Stimulated activated CD4-positive, alpha-beta T cell treated with anti-CD3 and anti-CD28 coated beads, TNF-alpha, amount 100 ng/mL, for 24 hours (primary cell): ENCODE results near the gene SRRM5.
"Not testable (repeated sequence)": the region's sequence is repeated elsewhere in the genome, so short reads cannot be mapped to it uniquely, and the experiment has no call there.

ENCODE experiments used
- DNase-seq, 3 experiments: peaks; one replicate each; pipeline ENCODE4 v3.0.0-alpha.2; 2020; ENCODE audit warnings: low read depth in 3 of 3

SRRM5 gene

DNA sequence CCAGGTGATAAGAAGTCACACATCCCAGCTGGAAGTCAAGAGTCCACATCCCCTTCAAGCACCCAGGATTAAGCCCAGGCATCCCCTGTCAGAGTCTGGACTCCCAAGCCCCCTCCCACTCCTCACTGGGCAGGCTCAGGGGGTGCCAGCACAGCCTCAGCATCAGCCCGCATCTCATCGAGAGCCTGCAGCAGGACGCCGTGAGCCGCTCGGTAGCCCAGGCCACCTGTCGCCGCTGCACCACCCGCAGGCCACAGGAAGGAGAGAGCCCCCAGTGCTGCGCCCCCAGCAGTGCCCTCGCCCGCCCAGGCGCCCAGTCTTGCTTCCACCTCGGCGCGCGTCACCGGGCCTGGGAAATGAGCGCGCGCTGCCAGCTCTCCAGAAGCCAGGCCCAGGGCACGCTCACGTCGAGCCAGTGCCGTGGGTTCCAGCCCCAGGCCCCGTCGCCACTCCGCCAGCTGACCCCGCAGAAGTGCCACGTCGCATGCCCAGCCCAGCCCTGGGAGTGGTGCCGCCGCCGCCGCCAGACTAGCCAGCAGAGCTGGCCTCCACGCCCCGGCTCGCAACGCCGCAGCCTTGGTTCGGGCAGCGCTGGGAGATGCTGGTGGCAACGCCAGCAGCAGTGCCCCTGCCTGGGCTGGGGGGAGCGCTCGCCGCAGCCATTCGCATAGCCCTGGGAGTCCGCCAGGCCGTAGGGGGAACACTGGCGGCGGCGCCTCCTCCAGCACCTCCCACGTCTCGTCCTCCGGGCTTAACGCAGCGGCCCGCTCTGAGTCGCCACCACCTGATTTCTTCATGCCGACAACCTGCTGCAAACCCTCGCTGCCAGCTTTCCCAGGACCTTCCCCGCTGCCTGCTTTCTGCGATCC is 19.8 kb upstream of the SRRM5 start:
- DNase-seq = no peak

DNA sequence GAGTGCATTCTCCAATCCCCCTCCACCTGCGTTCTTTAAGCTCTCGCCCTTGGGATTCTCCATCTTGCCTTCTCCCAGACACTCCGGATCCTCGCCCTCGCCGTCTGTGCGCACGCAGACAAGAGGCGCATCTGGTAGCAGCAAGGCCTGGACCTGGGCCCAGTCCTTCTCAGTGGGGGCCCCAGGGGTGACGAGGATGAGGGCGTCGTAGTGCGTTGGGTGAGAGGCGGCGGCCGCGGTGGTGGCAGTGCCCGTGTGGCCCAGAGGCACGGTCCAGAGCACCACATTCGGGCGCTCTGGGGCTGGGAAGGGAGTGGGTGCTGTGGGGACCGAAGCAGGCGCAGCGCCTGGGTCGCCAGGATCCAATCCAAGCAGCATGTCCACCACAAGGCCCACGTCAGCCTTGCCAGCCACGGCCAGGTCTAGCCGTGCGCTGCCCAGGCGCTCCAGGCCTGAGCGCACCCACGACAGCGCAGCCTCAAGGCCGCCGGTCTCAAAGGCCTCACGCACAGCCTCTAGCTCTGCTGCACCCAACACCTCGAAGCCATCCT is 19.0 kb upstream of the SRRM5 start:
- DNase-seq = no peak

DNA sequence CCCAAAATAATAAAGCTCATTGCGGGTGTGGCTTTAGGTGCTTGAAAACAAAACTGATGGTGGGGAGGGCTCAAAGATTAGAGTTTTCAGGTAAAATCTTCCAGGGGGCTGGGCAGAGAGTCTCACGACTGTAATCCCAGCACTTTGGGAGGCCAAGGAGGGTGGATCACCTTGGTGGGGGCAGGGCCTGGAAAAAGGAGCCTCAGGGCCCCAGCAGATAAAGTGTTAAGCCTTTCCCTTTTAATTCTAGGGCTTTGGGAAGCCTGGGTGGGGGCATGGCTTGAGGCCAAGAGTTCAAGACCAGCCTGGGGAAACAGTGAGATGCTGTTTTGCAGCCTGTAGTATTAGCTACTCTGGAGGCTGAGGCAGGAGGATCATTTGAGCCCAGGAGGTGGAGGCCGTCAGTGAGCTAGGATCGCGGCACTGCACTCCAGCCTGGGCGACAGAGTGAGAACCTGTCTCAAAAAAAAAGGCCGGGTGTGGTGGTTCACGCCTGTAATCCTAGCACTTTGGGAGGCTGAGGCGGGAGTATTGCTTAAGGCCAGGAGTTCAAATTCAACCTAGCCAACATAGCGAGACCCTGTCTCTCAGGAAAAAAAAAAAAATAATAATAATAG is 17.7 kb upstream of the SRRM5 start:
- DNase-seq = no peak

DNA sequence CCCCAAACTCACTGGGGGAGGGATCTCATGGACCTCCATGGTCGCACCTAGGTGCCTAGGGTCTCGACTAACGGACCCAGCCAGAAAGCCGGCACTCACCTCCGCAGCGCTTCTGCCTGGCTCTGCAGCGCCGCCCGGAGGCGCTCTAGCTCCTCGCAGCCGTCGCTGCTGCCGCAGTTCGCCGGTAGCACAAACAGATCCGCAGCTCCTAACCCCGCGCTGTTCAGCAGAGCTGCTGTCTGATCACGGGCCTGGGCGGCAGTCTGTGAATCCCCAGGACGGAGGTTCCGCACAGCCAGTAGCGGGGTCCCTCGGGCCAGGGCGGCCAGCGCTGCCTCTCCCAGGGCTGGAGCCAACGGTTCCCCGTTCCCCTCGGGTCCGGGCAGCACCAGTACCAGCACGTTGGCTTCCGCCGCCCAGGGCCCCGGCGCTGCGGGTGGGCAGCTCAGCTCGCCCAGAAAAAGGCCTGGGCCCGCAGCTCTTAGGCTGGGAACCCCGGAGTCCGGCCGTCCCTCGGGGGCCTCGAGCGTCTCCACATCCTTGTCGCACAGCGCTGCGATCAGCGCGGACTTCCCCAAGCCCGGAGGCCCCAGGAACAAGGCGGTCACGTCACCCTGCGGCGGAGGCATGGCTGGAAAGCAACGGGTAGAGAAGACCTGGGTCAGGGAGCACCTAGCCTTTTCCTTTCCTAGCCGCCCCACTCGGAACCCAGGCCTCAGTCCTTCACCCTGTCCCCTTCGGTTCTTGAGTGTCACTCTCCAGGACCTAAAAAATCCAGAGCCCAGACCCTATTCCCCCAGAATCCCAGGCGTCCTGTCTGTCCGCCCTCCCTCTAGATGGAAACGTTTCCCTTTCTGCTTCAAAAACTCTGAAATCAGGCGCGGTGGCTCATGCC is 16.9 kb upstream of the SRRM5 start:
- DNase-seq = peak; percentile 46 to 65 (median 49)

DNA sequence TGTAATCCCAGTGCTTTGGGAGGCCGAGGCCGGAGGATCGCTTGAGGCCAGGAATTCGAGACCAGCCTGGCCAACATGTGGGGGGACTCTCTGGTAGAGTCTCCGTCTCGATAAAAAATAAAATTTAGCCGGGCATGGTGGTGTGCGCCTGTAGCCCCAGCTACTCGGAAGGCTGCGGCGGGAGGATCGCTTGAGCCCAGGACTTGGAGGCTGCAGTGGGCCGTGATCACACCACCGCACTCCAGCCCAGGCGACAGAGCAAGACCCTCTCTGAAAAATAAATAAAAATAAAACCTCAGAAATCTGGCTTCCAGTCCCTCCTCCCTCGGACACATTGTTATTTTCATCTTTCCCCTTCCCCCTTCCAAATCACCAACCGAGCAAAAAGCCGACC is 16.3 kb upstream of the SRRM5 start:
- DNase-seq = no peak

DNA sequence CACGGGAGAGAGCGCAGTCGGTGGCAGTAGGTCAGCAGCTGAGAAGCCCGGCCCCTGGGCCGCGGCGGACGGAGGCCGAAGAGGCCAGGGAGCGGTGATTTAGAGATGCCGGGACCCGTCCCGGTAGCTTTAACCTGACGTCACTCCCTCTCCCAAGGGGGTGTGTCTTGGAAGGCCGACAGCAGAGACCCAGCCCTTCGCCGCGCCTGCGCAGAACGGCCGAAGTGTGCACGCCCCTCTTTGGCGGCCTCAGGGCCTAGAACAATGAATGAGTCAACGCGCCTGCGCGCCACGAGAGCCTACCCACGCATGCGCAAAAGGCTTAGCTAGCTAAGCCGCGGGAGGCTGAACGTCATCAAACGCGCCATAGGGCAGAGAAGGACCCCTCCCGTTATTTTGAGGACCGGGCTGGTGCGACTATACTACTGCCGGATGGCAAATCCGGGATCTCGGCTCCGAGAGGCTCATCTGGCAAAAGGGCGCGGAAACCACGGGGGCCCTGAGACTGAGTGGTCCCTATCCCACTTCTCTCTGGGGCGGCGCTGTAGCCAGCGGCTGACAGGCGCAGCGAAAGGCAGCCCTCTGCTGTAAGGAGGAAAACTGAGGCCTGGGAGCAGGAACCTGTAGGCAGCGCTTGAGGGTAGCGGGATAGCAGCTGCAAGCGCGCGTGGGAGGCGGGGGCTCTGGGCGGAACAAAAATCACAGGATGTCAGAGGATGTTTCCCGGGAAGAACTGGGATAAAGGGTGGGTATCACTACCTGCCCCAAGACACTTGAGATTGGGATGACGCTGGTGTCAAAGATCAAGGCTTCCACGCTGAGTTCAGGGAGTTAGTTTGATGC is 15.7 kb upstream of the SRRM5 start, which contains the start of the genes IRGQ and ZNF576:
Gene IRGQ, minus strand, starts transcription at position 136 of the 843 bp plus-strand sequence. CDS start 796 bp downstream, outside the sequence.
Gene ZNF576, plus strand, starts transcription at position 597 of the 843 bp plus-strand sequence. CDS start 514 bp downstream, outside the sequence.
- peak; percentile 100 for DNase-seq

DNA sequence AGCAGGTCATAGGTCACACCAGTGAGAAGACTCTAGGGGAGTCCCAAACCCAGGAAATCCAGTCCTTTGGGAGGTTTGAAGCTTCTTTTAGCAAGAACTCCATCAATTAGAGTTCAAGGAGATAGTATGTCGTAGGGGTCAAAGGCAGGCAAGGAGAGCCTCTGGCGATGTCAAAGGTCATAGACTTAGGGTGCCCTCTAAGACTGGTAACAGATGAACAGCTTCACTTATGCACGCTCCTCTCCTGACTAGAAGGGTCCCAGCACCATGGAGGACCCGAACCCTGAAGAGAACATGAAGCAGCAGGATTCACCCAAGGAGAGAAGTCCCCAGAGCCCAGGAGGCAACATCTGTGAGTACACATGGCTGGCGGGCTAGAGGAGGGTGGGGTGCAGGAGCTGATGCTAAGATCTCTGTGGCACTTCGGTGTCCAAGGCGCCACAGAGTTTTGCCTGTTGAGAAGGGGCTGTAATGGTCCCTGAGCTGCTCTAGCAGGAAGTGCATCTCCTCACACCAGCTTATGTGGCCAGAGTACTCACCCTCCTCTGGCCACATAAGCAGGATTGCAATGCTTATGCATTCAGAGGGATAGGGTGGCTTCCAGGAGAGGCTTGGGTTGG is 14.9 kb upstream of the SRRM5 start:
- no peak for DNase-seq

DNA sequence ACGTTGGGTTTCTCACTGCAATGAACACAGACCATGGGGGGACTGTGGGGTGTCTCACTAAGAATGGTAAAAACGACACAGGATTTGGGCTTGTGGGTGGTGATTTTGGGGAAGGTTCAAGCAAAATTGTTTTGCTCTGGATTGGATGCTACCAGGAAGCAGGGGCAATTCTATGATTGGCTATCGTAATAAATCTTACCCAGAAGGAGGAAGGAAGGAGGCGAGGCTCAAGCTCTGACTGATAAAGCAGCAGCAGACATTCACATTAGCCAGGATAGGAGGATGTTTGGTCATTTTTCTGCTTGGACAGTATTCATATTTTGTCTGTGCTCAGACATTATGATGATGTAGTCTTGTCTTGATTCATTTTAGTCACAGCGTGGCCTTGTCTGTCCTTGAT is 14.0 kb upstream of the SRRM5 start:
- DNase-seq = no peak

DNA sequence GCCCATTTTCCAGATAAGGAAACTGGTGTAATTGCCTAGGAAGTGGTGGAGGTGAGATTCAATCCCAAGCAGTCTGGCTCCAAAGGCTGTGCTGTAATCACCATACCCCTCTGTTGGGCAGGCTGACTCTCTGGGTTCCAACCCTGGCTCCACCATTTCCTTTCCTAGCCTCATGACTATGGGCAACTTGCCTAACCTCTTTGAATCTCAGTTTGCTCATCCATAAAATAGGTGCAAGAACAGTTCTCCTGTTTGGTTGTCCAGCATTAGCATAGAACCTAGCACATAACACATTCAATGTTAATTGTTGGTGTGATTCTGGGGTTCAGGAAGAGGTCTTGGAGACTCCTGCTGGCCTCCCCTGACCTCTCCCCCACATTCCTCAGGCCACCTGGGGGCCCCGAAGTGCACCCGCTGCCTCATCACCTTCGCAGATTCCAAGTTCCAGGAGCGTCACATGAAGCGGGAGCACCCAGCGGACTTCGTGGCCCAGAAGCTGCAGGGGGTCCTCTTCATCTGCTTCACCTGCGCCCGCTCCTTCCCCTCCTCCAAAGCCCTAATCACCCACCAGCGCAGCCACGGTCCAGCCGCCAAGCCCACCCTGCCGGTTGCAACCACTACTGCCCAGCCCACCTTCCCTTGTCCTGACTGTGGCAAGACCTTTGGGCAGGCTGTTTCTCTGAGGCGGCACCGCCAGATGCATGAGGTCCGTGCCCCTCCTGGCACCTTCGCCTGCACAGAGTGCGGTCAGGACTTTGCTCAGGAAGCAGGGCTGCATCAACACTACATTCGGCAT is 13.2 kb upstream of the SRRM5 start:
- DNase-seq = no peak

DNA sequence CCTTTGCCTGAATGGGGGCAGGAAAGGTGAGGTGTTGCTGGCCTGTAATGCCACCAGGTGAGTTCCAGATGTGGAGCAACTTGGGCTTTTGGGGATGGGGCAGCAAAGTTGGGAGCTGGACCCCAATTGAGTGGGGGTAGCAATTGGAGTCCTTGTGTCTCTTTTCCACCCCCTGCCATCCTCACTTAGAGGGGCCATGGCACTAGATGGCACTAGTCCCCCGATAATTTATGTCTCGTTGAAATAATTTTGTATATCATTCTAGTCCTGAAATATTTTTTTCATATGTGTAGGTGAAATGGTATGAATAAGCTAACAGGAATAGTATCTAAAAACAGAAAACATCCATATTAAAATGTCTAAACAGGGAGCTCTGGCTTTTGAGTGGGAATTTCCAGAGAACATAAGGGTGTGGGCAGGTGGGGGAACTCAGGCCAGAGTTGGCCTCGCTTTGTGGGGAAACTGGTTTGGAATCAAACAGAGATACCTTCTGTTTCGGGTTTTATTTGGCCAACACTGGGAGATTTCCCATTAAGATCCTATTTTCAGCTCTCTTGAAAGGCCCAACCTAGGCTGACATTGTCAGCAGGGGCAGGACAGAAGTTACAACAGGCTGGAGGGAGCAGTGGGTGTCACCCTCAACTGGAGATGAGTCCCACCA is 12.1 kb upstream of the SRRM5 start:
- DNase-seq = no peak

DNA sequence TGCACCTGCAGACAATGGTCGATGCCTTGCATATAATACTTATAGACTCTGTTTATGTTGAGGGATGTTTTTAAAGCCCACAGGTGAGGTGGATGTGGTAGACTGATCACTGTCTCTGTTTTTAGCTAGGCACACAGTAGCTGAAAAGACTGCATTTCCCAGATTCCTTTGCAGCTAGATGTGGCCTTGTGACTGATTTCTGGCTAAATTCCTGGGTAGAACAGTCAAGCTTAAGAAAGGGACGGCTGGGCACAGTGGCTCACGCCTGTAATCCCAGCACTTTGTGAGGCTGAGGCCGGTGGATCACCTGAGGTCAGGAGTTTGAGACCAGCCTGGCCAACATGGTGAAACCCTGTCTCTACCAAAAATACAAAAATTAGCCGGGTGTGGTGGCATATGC is 11.6 kb upstream of the SRRM5 start:
- DNase-seq = not testable (repeated sequence)

DNA sequence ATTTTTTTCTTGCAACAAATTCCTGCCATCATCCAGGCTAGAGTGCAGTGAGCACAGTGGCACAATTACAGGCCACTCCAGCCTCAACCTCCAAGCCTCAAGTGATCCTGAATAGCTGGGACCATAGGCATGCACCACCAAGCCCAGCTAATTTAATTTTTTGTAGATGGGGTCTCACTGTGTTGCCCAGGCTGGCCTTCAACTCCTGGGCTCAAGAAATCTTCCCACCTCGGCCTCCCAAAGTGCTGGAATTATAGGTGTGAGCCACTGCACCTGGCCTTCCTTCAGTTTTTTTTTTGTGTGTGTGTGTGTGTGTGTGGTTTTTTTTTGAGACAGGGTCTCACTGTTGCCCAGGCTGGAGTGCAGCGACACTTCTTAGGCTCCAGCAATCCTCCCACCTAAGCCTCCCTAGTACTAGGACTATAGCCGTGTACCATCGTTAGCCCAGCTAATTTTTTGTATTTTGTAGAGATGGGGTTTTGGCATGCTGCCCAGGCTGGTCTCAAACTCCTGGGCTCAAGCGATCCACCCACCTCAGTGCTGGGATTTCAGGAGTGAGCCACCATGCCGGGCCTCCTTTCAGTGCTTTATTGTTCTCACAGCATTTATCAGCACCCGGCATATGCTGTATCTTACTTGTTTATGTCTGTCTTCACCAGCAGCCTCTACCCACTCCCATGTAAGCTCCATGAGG is 5.9 kb upstream of the SRRM5 start:
- DNase-seq = no peak

DNA sequence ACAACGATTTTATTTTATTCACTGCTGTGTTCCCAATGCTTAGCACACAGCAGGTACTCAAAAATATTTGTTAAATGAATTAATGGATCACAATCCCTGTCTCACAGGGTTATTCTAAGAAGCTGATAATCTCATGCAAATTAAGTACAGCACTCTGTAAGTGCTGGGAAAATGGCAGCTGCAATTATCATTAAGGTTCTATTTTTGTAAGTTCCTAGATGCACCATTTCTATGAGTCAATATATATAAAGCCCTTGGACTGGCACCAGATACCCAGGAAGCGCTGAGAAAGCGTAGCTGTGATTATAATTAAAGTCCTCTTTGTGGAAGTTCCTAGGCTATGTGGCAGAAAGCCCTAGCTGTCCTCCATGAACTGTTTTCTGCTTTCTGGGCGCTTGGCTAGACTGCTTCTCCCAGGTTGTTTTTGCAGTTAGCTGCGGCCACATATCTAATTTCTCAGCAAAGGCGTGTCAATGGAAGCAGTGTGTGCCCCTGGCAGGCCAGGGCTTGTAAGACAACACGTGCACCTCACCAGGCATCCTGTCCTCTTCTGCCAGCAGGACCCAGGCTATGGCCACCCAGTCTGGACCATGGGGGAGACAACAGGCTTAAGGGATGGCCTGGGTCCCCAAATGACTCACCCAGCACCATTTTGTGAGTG is 5.2 kb upstream of the SRRM5 start:
- DNase-seq = no peak

DNA sequence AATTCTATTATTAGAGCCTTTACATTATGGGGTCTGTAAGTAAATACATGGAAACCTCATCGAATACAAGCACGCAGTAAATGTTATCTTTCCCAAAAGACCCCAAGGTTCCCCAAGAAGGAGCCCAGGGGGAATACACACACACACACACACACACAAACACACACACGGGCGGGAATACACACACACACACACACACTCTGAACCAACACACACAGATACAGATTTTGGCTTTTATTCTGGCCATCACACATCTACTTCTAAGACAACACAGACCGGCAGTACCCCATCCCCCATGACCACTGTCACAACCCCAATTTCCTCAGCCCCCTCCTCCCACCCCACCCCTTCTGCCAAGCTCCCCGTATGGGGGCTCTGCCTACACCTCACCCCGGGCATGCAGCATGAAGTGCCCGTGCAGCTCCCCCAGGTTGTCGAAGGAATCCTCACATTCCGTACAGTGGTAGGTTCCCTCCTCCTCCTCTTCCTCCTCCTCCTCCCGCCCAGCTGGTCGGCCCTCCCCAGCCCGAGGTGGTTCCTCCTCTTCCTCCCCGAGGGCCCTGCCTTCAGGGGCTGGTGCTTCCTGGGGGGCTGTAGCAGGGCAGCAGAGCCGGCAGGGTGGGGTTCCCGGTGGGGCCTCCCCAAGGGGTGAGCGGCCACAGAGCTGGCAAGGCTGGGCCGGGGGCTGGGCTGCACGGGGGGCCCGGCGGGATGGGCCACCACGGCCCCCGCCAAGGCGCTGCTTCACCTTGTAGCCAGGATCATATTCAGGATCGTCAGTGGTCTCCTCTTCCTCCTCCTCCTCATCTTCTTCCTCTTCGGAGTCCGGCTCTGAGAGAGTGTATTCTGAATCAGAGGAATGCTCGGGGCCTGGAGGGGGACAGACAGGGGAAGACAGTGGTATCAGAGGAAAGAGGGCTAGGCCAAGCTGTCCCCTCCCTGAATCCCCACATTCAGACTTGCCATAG is 4.4 kb upstream of the SRRM5 start:
- no peak for DNase-seq

DNA sequence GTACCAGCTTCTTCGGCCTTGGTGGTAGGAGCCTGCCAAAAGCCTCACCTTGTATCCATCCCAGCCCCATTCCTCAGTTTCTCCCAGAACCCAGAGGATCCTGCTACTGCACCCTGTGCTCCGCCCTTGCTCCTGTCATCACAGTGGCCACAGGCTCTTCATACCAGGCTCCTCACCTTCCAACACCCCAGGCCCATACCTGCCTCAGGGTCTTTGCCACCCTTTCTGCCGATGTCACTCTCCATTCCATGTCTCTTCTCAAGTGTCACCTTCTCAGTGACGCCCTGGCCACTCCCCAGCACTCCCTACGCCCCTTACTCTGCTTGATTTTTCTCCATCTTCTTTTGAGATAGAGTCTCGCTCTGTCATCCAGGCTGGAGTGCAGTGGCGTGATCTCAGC is 2.0 kb upstream of the SRRM5 start:
- DNase-seq = no peak

DNA sequence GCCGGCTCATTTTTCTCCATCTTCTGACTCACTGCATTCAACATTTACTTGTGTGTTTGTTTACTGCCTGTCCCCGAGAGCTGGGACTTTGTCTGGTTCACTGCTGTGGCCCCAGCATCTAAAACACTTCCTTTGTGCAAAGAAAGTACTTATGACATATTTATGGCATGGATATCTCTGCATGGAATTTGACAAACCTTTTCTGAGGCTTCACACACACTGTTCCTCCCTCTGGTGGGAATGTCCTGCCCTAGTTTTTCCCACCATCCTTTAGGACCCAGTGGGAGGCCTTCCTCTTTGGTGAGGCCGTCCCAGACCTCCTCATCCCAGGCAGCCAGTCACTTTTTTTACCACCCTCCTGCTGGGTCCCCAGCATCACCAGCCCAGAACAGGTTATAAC is 1.4 kb upstream of the SRRM5 start:
- no peak for DNase-seq

DNA sequence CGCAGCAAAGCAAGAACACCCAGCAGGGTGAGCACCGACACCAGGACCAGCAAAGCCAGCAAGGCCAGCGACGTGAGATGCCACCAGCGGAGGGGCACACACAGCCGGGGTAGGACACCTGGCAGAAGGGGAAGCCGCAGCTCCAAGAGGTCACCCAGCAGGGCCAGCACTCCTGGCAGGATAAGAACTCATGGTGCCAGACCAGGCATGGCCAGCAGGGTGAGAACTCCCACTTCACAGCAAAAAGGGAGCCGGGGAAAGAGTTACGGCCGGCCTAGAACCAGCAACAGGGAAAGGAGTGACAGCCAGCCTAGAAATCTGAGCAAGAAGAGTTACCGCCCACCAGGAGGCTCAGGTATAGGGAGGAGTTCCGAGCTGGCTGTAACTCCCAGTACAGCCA is 486 bp downstream of the SRRM5 start:
- DNase-seq = no peak
